ENCODE results near the gene PMEPA1. TPM values are rescaled to one million over a fixed set of nuclear protein-coding genes. Genes with fewer than 3 reads are reported as not detected.

PMEPA1 gene
- polyA plus RNA-seq, 3 donors from 2014 or later = not detected

GRCh38 chr20:57702091-57702490 lies 7.7 kb downstream of the PMEPA1 start:
- Mint-ChIP-seq H3K9me3 (no peaks in the 10 kb centered on the region), H3K4me1 (no peaks in the 10 kb centered on the region), H3K27ac (no peak overlapping the region), H3K27me3 (ENCODE audit: low read depth in 3 of 3) (peaks cover 2 to 19% (median 16%) of the 10 kb centered on the region in 3 donors), H3K36me3 (no peaks in the 10 kb centered on the region), H3K4me3 (no peak overlapping the region)
- no peak for DNase-seq

- Mint-ChIP-seq H3K9me3 (no peaks in the 10 kb centered on the region), H3K4me1 (no peaks in the 10 kb centered on the region), H3K27ac (no peak overlapping the region), H3K4me3 (no peak overlapping the region), H3K36me3 (no peaks in the 10 kb centered on the region), H3K27me3 (ENCODE audit: low read depth in 3 of 3) (peaks cover 2 to 19% (median 16%) of the 10 kb centered on the region in 3 donors)
- DNase-seq = no peak
Observed at GRCh38 chr20:57701651-57702050, 8.2 kb downstream of the PMEPA1 start.

GRCh38 chr20:57701090-57701489 lies 8.7 kb downstream of the PMEPA1 start:
- no peaks in the 10 kb centered on the region for H3K9me3 Mint-ChIP-seq
- no peak overlapping the region for H3K27ac Mint-ChIP-seq
- no peaks in the 10 kb centered on the region for H3K4me1 Mint-ChIP-seq

GRCh38 chr20:57699395-57699794 lies 10.4 kb downstream of the PMEPA1 start:
- no peaks in the 10 kb centered on the region for H3K4me1 Mint-ChIP-seq
- peaks cover 2 to 21% (median 13%) of the 10 kb centered on the region in 3 donors for H3K27me3 Mint-ChIP-seq (ENCODE audit: low read depth in 3 of 3)
- H3K4me3 Mint-ChIP-seq = no peak overlapping the region
- H3K36me3 Mint-ChIP-seq = no peaks in the 10 kb centered on the region
- no peaks in the 10 kb centered on the region for H3K9me3 Mint-ChIP-seq
- no peak overlapping the region for H3K27ac Mint-ChIP-seq
- no peak for DNase-seq

More at GRCh38 chr20:57701090-57701489, 8.7 kb downstream of the PMEPA1 start:
- no peak for DNase-seq
- Mint-ChIP-seq H3K27me3 (ENCODE audit: low read depth in 3 of 3) (peaks cover 2 to 19% (median 14%) of the 10 kb centered on the region in 3 donors), H3K4me3 (no peak overlapping the region), H3K36me3 (no peaks in the 10 kb centered on the region)

- DNase-seq = no peak
- Mint-ChIP-seq H3K27me3 (ENCODE audit: low read depth in 3 of 3) (peaks cover 2 to 20% (median 11%) of the 10 kb centered on the region in 3 donors), H3K36me3 (no peaks in the 10 kb centered on the region), H3K4me1 (no peaks in the 10 kb centered on the region), H3K9me3 (no peaks in the 10 kb centered on the region), H3K27ac (no peak overlapping the region), H3K4me3 (no peak overlapping the region)
Observed at GRCh38 chr20:57698867-57699275, 10.9 kb downstream of the PMEPA1 start.

GRCh38 chr20:57698116-57698866 lies 11.5 kb downstream of the PMEPA1 start:
- no peak overlapping the region for H3K4me3 Mint-ChIP-seq
- peaks cover 2 to 20% (median 11%) of the 10 kb centered on the region in 3 donors for H3K27me3 Mint-ChIP-seq (ENCODE audit: low read depth in 3 of 3)
- no peaks in the 10 kb centered on the region for H3K4me1 Mint-ChIP-seq
- DNase-seq = no peak
- no peaks in the 10 kb centered on the region for H3K9me3 Mint-ChIP-seq
- no peaks in the 10 kb centered on the region for H3K36me3 Mint-ChIP-seq
- H3K27ac Mint-ChIP-seq = no peak overlapping the region

- Mint-ChIP-seq H3K36me3 (no peaks in the 10 kb centered on the region), H3K9me3 (no peaks in the 10 kb centered on the region), H3K27me3 (ENCODE audit: low read depth in 3 of 3) (peaks cover 2 to 18% (median 11%) of the 10 kb centered on the region in 3 donors), H3K4me1 (no peaks in the 10 kb centered on the region), H3K4me3 (no peak overlapping the region), H3K27ac (no peak overlapping the region)
- DNase-seq = no peak
Observed at GRCh38 chr20:57697543-57697942, 12.3 kb downstream of the PMEPA1 start.

GRCh38 chr20:57696401-57696961 lies 13.3 kb downstream of the PMEPA1 start:
- Mint-ChIP-seq H3K36me3 (no peaks in the 10 kb centered on the region), H3K4me3 (no peak overlapping the region), H3K27ac (no peak overlapping the region), H3K9me3 (no peaks in the 10 kb centered on the region), H3K27me3 (ENCODE audit: low read depth in 3 of 3) (peaks cover 2 to 15% (median 11%) of the 10 kb centered on the region in 3 donors), H3K4me1 (peaks cover 0 to 2% of the 10 kb centered on the region in 2 donors)
- no peak for DNase-seq

- Mint-ChIP-seq H3K4me3 (no peak overlapping the region), H3K27me3 (ENCODE audit: low read depth in 3 of 3) (peaks cover 2 to 12% (median 11%) of the 10 kb centered on the region in 3 donors), H3K4me1 (peaks cover 0 to 2% of the 10 kb centered on the region in 2 donors), H3K9me3 (no peaks in the 10 kb centered on the region), H3K27ac (no peak overlapping the region), H3K36me3 (no peaks in the 10 kb centered on the region)
- DNase-seq = no peak
Observed at GRCh38 chr20:57695940-57696339, 13.9 kb downstream of the PMEPA1 start.

- no peaks in the 10 kb centered on the region for H3K36me3 Mint-ChIP-seq
- DNase-seq = no peak
- peaks cover 0 to 2% of the 10 kb centered on the region in 2 donors for H3K4me1 Mint-ChIP-seq
- no peak overlapping the region for H3K4me3 Mint-ChIP-seq
- H3K27ac Mint-ChIP-seq = no peak overlapping the region
- H3K27me3 Mint-ChIP-seq (ENCODE audit: low read depth in 3 of 3) = peaks cover 2 to 12% (median 9%) of the 10 kb centered on the region in 3 donors
- H3K9me3 Mint-ChIP-seq = no peaks in the 10 kb centered on the region
Observed at GRCh38 chr20:57695012-57695411, 14.8 kb downstream of the PMEPA1 start.

GRCh38 chr20:57694481-57694880 lies 15.3 kb downstream of the PMEPA1 start:
- Mint-ChIP-seq H3K4me3 (no peak overlapping the region), H3K27ac (no peak overlapping the region), H3K4me1 (peaks cover 0 to 2% of the 10 kb centered on the region in 2 donors), H3K27me3 (ENCODE audit: low read depth in 3 of 3) (peaks cover 2 to 10% (median 5%) of the 10 kb centered on the region in 3 donors), H3K9me3 (no peaks in the 10 kb centered on the region), H3K36me3 (no peaks in the 10 kb centered on the region)
- no peak for DNase-seq

- Mint-ChIP-seq H3K27me3 (ENCODE audit: low read depth in 3 of 3) (peaks cover 2 to 7% (median 2%) of the 10 kb centered on the region in 3 donors), H3K4me3 (no peak overlapping the region), H3K9me3 (no peaks in the 10 kb centered on the region), H3K36me3 (no peaks in the 10 kb centered on the region), H3K4me1 (peaks cover 0 to 2% of the 10 kb centered on the region in 2 donors), H3K27ac (no peak overlapping the region)
- no peak for DNase-seq
Observed at GRCh38 chr20:57693670-57694329, 16.0 kb downstream of the PMEPA1 start.

- no peaks in the 10 kb centered on the region for H3K36me3 Mint-ChIP-seq
- H3K4me3 Mint-ChIP-seq = no peak overlapping the region
- peaks cover under 1 to 7% (median 2%) of the 10 kb centered on the region in 3 donors for H3K27me3 Mint-ChIP-seq (ENCODE audit: low read depth in 3 of 3)
- no peak for DNase-seq
- no peaks in the 10 kb centered on the region for H3K9me3 Mint-ChIP-seq
- no peak overlapping the region for H3K27ac Mint-ChIP-seq
- peaks cover 0 to 2% of the 10 kb centered on the region in 2 donors for H3K4me1 Mint-ChIP-seq
Observed at GRCh38 chr20:57693002-57693582, 16.7 kb downstream of the PMEPA1 start.

- Mint-ChIP-seq H3K9me3 (no peaks in the 10 kb centered on the region), H3K36me3 (no peaks in the 10 kb centered on the region), H3K4me1 (peaks cover 0 to 2% of the 10 kb centered on the region in 2 donors), H3K27ac (no peak overlapping the region), H3K4me3 (no peak overlapping the region), H3K27me3 (ENCODE audit: low read depth in 3 of 3) (peaks cover 0 to 8% (median 2%) of the 10 kb centered on the region in 3 donors)
- DNase-seq = no peak
Observed at GRCh38 chr20:57692393-57692792, 17.4 kb downstream of the PMEPA1 start.
